Calu3 (cell line): Measurements from ENCODE around the gene PSTPIP2. TPM values are rescaled to one million over a fixed set of nuclear protein-coding genes. Genes with fewer than 3 reads are reported as not detected.
"Not testable (repeated sequence)": the region's sequence is repeated elsewhere in the genome, so short reads cannot be mapped to it uniquely, and the experiment has no call there.

Experiments
- BruUV-seq: library from RNA; stranded (reverse); fragments of 400-500 nt; replicated peaks from 2 replicates; lab custom pipeline; 2021; lab: Mats Ljungman, UMichigan
- CTCF ChIA-PET: fragments of 300-600 bp; sonication (Branson Sonifier 250); formaldehyde crosslinking; loops from one replicate; lab custom pipeline; 2022; ENCODE audit warnings: antibody characterized with exemption; lab: Charles Lee
- DNase-seq: peaks from one replicate; pipeline ENCODE4 v3.0.0; 2022
- H3K27ac Mint-ChIP-seq: one replicate; pipeline ENCODE4 v1.8.0; 2022; ENCODE audit warnings: mixed read lengths; ENCODE audit not compliant: unreplicated experiment
- H3K27me3 Mint-ChIP-seq: one replicate; pipeline ENCODE4 v1.8.0; 2022; ENCODE audit warnings: mixed read lengths; ENCODE audit not compliant: unreplicated experiment
- H3K36me3 Mint-ChIP-seq: one replicate; pipeline ENCODE4 v1.8.0; 2022; ENCODE audit warnings: mild to moderate bottlenecking, moderate library complexity, mixed read lengths; ENCODE audit not compliant: insufficient read depth, unreplicated experiment
- H3K4me1 Mint-ChIP-seq: one replicate; pipeline ENCODE4 v1.8.0; 2022; ENCODE audit warnings: mild to moderate bottlenecking, low read depth, mixed read lengths; ENCODE audit not compliant: unreplicated experiment
- H3K4me3 Mint-ChIP-seq: one replicate; pipeline ENCODE4 v1.8.0; 2022; ENCODE audit warnings: mild to moderate bottlenecking, low read depth, moderate library complexity, mixed read lengths; ENCODE audit not compliant: unreplicated experiment
- H3K9me3 Mint-ChIP-seq: one replicate; pipeline ENCODE4 v1.8.0; 2022; ENCODE audit warnings: low read depth, mixed read lengths; ENCODE audit not compliant: unreplicated experiment
- CTCF ChIP-seq: fragments of 200-600 bp; IDR thresholded peaks from one replicate; pipeline ENCODE4 v1.8.0; 2022; ENCODE audit warnings: antibody characterized with exemption; ENCODE audit not compliant: unreplicated experiment
- intact Hi-C: fragments of 100-400 bp; cut with micrococcal nuclease; formaldehyde crosslinking; loops from one replicate; pipeline ENCODE4 v1.10.0; 2022; ENCODE audit not compliant: unreplicated experiment
- total RNA-seq: library from RNA; stranded (reverse); gene quantifications from 2 replicates; pipeline ENCODE4 v1.2.3, GENCODE V29; 2022

PSTPIP2 gene
- total RNA-seq, 1 experiment from 2014 or later = 2.6 TPM

- no peak for TF ChIP-seq CTCF
- peaks cover 8% of the 10 kb centered on the region for H3K4me1 Mint-ChIP-seq
- CTCF ChIA-PET = interaction anchor here (0.6 to 0.7 kb wide), 2 partner anchors 61 to 114 kb away, joined by 3 to 5 read pairs; no protein-coding TSS in a partner anchor
- peak overlapping the region; percentile 85 for H3K27ac Mint-ChIP-seq
- no TSS peak for BruUV-seq
- H3K27me3 Mint-ChIP-seq = no peaks in the 10 kb centered on the region
- intact Hi-C loops = no loop called here
- DNase-seq = no peak
- H3K4me3 Mint-ChIP-seq = peak overlapping the region; percentile 87
- no peaks in the 10 kb centered on the region for H3K9me3 Mint-ChIP-seq
- H3K36me3 Mint-ChIP-seq = peaks cover 50% of the 10 kb centered on the region
Measured at GRCh38 chr18:46097431-46097800, 25.4 kb upstream of the PSTPIP2 start.

- no peak for DNase-seq
- Mint-ChIP-seq H3K27me3 (no peaks in the 10 kb centered on the region), H3K4me1 (peaks cover 8% of the 10 kb centered on the region), H3K27ac (peak overlapping the region; percentile 85), H3K9me3 (no peaks in the 10 kb centered on the region), H3K4me3 (peak overlapping the region; percentile 87), H3K36me3 (peaks cover 56% of the 10 kb centered on the region)
- TF ChIP-seq CTCF = no peak
- CTCF ChIA-PET = interaction anchor here (0.7 kb wide), 1 partner anchor 115 kb away, joined by 3 read pairs; no protein-coding TSS in a partner anchor
- intact Hi-C loops = no loop called here
- BruUV-seq = TSS peak; percentile 54
Measured at GRCh38 chr18:46096651-46097300, 24.7 kb upstream of the PSTPIP2 start.

- no peak for TF ChIP-seq CTCF
- DNase-seq = no peak
- CTCF ChIA-PET = no interaction called here
- Mint-ChIP-seq H3K4me3 (no peak overlapping the region), H3K9me3 (no peaks in the 10 kb centered on the region), H3K4me1 (peaks cover 8% of the 10 kb centered on the region), H3K27ac (no peak overlapping the region), H3K36me3 (peaks cover 69% of the 10 kb centered on the region), H3K27me3 (no peaks in the 10 kb centered on the region)
- intact Hi-C loops = no loop called here
- BruUV-seq = no TSS peak
Measured at GRCh38 chr18:46095532-46095931, 23.5 kb upstream of the PSTPIP2 start.

GRCh38 chr18:46088501-46088900 is 16.4 kb upstream of the PSTPIP2 start:
- CTCF ChIA-PET, H3K27ac Mint-ChIP-seq, intact Hi-C loops: not testable (repeated sequence)

GRCh38 chr18:46084431-46084830 is 12.4 kb upstream of the PSTPIP2 start:
- Mint-ChIP-seq H3K27me3 (no peaks in the 10 kb centered on the region), H3K4me3 (no peak overlapping the region), H3K9me3 (no peaks in the 10 kb centered on the region), H3K4me1 (no peaks in the 10 kb centered on the region), H3K36me3 (peaks cover 77% of the 10 kb centered on the region), H3K27ac (no peak overlapping the region)
- intact Hi-C loops = no loop called here
- BruUV-seq = no TSS peak
- TF ChIP-seq CTCF = no peak
- no peak for DNase-seq
- CTCF ChIA-PET = no interaction called here

More at GRCh38 chr18:46088501-46088900, 16.4 kb upstream of the PSTPIP2 start:
- not testable (repeated sequence) for H3K4me1 Mint-ChIP-seq, DNase-seq, H3K4me3 Mint-ChIP-seq, BruUV-seq, H3K9me3 Mint-ChIP-seq, H3K27me3 Mint-ChIP-seq
- H3K36me3 Mint-ChIP-seq = peaks cover 81% of the 10 kb centered on the region
